Left lung (tissue), 10 donors: Measurements from ENCODE around the gene IWS1. TPM values are rescaled to one million over a fixed set of nuclear protein-coding genes. Genes with fewer than 3 reads are reported as not detected.

Experiments
- ATAC-seq: fragments of 200-7000 bp; cut with Tn5 transposase; one replicate; pipeline ENCODE4 v1.9.1; 2020; ENCODE audit warnings: moderate library complexity
- DNase-seq, 4 donors: peaks; one replicate each; pipeline ENCODE4 v3.0.0-alpha.2; 2013 to 2020
- H3K27ac ChIP-seq, 2 donors: fragments of 200-600 bp; sonication (generic) in 1 of 2; one replicate each; pipeline versions ENCODE4 v1.5.0 to v1.8.0; 2020 to 2021
- H3K27me3 ChIP-seq, 2 donors: fragments of 200-600 bp; sonication (generic) in 1 of 2; one replicate each; pipeline versions ENCODE4 v1.5.0 to v1.8.0; 2020 to 2021
- H3K36me3 ChIP-seq, 2 donors: fragments of 200-600 bp; sonication (generic) in 1 of 2; one replicate each; pipeline versions ENCODE4 v1.5.0 to v1.8.0; 2020 to 2021
- H3K4me1 ChIP-seq, 2 donors: fragments of 200-600 bp; one replicate each; pipeline ENCODE4 v1.8.0; 2021
- H3K4me3 ChIP-seq, 2 donors: fragments of 200-600 bp; sonication (generic) in 1 of 2; one replicate each; pipeline versions ENCODE4 v1.5.0 to v1.8.0; 2020 to 2021; ENCODE audit warnings: mild to moderate bottlenecking in 1 of 2
- H3K9me3 ChIP-seq, 2 donors: fragments of 200-600 bp; sonication (generic) in 1 of 2; one replicate each; pipeline versions ENCODE4 v1.5.0 to v1.8.0; 2020 to 2021
- intact Hi-C, 2 donors: fragments of 100-400 bp; cut with DNase I; formaldehyde crosslinking; loops; one replicate each; pipeline versions ENCODE4 v1.11.2 to v1.14.2; 2022
- polyA plus RNA-seq, 6 donors: library from polyadenylated mRNA; unstranded; fragments of 120-200 nt; gene quantifications; one replicate each; pipeline ENCODE4 v1.2.1, GENCODE V29; 2013; ENCODE audit not compliant: insufficient read length in 6 of 6
- total RNA-seq, 2 donors: library from RNA; stranded (reverse); fragmentation: NEBNext Ultra II Directional; extraction: Animal tissue kit (Norgen Biotek cat#: 25700); gene quantifications; one replicate each; pipeline ENCODE4 v1.2.1, GENCODE V29; 2021
- TF ChIP-seq, protein P1 (sequence below), 2 donors: fragments of 200-600 bp; sonication (generic) in 1 of 2; IDR thresholded peaks; one replicate each; pipeline versions ENCODE4 v1.5.0 to v1.8.0; 2021; ENCODE audit warnings: antibody characterized with exemption in 2 of 2
- donor health status: DM: no; HTN: yes; CAD: no.
- donor health status: DM: no; HTN: no; CAD: no.

The IWS1 gene
- total and polyA plus RNA-seq, 8 donors = 37.2 to 72.9 (median 67.5) TPM

DNA sequence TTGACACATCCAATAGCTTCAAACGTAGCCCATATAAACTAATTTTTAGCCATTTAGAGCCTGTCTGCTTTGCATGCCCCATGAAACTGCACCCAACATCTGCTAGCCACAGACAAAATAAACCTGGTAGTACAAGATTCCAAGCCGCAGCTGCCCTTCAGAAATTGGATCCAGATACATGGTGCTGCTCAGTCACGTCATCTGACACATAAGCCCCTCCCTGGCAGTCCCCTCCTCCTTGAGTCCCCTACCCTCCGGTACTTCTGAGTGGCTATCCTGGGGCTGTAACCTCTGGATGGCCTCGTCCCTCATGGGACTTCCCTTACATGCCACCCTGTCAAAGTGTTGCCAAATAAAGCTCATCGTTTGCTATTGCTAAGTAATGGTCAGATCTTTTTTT lies 74.3 kb downstream of the IWS1 start:
- no peaks in the 10 kb centered on the region for H3K9me3 ChIP-seq
- intact Hi-C loops = no loop called here
- peaks cover 0 to 4% of the 10 kb centered on the region in 2 donors for H3K36me3 ChIP-seq
- H3K27ac ChIP-seq = no peak overlapping the region
- ATAC-seq (no peak), DNase-seq (peak in 1 of 4 donors; percentile 5)
- no peak overlapping the region for H3K4me3 ChIP-seq
- TF ChIP-seq, protein P1, sequence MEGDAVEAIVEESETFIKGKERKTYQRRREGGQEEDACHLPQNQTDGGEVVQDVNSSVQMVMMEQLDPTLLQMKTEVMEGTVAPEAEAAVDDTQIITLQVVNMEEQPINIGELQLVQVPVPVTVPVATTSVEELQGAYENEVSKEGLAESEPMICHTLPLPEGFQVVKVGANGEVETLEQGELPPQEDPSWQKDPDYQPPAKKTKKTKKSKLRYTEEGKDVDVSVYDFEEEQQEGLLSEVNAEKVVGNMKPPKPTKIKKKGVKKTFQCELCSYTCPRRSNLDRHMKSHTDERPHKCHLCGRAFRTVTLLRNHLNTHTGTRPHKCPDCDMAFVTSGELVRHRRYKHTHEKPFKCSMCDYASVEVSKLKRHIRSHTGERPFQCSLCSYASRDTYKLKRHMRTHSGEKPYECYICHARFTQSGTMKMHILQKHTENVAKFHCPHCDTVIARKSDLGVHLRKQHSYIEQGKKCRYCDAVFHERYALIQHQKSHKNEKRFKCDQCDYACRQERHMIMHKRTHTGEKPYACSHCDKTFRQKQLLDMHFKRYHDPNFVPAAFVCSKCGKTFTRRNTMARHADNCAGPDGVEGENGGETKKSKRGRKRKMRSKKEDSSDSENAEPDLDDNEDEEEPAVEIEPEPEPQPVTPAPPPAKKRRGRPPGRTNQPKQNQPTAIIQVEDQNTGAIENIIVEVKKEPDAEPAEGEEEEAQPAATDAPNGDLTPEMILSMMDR (IDR thresholded peaks at IDR 0.05) = no peak
- no peaks in the 10 kb centered on the region for H3K27me3 ChIP-seq
- H3K4me1 ChIP-seq = no peaks in the 10 kb centered on the region

DNA sequence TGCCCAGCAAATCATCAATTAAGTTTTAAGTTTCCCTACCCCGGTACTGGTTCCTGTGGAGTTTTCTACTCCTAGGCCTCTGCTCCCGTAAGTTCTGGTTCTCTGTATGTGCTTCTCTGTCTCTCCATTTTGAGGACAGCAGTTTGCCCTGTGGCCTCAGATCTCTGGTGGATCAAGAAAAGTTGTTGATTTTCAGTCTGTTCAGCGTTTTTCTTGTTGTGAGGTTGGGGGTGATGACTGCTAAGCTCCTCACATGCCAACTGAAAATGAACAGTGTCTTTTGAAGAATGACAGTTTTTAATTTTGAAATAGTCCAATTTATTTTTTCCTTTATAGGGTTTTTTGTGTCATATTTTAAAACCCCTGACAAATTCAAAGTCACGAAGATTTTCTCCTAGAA lies 76.4 kb downstream of the IWS1 start:
- no peak for DNase-seq

DNA sequence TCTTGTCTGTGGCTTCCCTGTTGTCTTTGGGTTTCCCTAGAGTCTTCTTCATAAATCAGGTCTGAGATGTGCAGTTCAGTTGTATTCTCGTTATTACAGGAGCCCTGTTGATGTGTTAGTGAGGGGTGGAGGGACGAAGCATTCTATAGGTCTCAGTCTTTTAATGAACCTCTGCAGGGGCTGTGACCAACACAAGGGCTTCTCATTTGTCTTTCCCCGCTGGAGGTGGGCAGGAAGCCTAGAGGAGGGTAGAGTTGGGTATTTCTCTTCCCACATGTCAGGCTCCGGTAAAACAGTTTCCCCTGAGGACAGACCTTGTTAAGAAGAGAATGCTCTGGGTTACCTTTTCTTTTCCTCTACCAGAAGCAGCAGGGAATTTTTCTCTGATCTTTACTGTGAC lies 76.9 kb downstream of the IWS1 start:
- Histone ChIP-seq H3K27me3 (no peaks in the 10 kb centered on the region), H3K27ac (no peak overlapping the region), H3K9me3 (peaks cover 0 to 7% of the 10 kb centered on the region in 2 donors), H3K4me1 (no peaks in the 10 kb centered on the region), H3K4me3 (no peak overlapping the region), H3K36me3 (peaks cover 0 to 4% of the 10 kb centered on the region in 2 donors)
- no peak for DNase-seq
- no peak for ATAC-seq
- TF ChIP-seq, protein P1 (IDR thresholded peaks at IDR 0.05) = no peak
- intact Hi-C loops = no loop called here

More for the DNA sequence above, 76.4 kb downstream of the IWS1 start:
- ATAC-seq = no peak
- intact Hi-C loops = no loop called here
- H3K4me1 ChIP-seq = no peaks in the 10 kb centered on the region
- peaks cover 0 to 3% of the 10 kb centered on the region in 2 donors for H3K9me3 ChIP-seq
- TF ChIP-seq, protein P1 (IDR thresholded peaks at IDR 0.05) = no peak
- no peak overlapping the region for H3K4me3 ChIP-seq
- peaks cover 0 to 4% of the 10 kb centered on the region in 2 donors for H3K36me3 ChIP-seq
- no peak overlapping the region for H3K27ac ChIP-seq
- no peaks in the 10 kb centered on the region for H3K27me3 ChIP-seq

DNA sequence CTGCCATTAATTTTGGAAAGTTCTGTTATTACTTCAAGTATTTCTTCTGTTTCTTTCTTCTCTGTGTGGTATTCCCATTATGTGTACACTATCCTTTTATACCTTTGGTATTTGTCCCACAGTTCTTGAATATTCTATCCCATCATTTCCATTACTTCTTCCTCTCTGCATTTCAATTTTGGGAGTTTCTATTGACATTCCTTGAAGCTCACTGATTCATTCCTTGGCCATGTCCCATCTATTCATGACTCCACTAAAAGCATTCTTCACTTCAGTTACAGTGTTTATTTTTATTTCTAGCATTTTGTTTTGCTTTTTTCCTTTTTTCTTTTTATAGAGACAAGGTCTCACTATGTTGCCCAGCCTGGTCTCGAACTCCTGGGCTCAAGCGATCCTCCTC lies 77.8 kb downstream of the IWS1 start:
- H3K27me3 ChIP-seq = no peaks in the 10 kb centered on the region
- H3K4me1 ChIP-seq = no peaks in the 10 kb centered on the region
- H3K27ac ChIP-seq = no peak overlapping the region
- no peaks in the 10 kb centered on the region for H3K36me3 ChIP-seq
- ATAC-seq (no peak), DNase-seq (no peak)
- intact Hi-C loops = no loop called here
- peaks cover 0 to 9% of the 10 kb centered on the region in 2 donors for H3K9me3 ChIP-seq
- no peak overlapping the region for H3K4me3 ChIP-seq
- TF ChIP-seq, protein P1 (IDR thresholded peaks at IDR 0.05) = no peak

DNA sequence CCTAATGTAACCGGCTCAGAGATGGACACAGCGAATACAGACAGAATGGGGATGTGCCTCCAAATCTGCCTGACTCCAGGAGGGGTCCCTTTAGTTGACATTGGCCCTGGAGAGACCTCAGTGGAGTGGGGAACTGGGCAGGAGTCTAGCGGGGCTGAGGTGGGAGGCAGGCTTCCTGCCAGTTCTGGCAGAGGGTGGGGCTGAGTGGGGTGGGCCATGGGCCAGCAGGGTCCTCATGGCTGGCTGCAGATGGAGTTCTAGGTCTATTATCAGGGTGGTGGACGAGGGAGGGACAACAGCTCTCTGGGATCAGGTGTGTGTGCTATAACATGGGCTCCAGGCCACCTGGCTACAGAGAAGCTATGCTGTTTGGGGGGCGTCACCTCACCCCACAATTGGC lies 86.9 kb downstream of the IWS1 start:
- Histone ChIP-seq H3K27me3 (no peaks in the 10 kb centered on the region), H3K27ac (no peak overlapping the region), H3K9me3 (peaks cover 0 to 21% of the 10 kb centered on the region in 2 donors), H3K4me1 (no peaks in the 10 kb centered on the region), H3K4me3 (no peak overlapping the region), H3K36me3 (no peaks in the 10 kb centered on the region)
- TF ChIP-seq, protein P1 (IDR thresholded peaks at IDR 0.05) = no peak
- ATAC-seq (no peak), DNase-seq (no peak)
- intact Hi-C loops = no loop called here
